ENCODE measurements around the gene PPARD. TPM values are rescaled to one million over a fixed set of nuclear protein-coding genes. Genes with fewer than 3 reads are reported as not detected.

PPARD gene
- total RNA-seq, 1 experiment from 2014 or later: 13.8 TPM

DNA sequence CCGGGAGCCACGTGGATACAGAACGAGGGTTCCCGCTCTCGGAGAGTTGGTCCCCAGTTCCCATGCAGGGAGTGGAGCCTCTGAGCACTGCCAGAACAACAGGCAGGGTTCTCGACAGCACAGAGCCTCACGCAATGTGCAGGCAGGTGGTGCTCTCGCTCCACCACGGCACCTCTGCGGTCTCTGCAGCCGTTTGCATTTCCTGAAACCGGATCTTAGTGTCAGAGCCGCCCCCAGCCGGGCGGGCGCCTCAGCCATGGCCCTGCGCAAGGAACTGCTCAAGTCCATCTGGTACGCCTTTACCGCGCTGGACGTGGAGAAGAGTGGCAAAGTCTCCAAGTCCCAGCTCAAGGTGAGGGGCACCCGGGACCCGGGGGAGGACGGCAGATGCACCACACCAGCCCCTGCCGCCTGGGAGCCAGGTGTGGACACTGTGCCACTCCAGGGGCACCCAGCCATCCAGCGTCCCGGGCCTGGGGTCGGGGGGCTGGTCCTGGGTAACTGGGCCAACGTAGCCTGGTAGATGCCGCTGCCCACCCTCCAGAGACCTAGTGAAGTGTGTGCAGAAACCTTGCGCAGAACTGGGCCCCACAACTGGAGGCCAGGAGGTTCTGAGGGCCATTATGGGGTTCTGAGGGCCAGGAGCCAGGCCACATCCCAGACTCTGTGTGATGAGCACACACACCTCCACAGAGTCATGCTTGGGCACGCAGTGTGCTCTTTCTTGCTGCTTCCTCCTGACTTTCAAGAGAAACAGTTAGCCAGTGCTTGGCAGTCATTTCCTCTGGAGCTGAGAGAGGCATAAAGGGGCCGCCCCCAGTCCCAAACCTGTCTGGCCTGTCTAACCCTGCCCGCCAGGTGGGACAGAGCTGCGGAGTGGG, 44.5 kb upstream of the PPARD start, which contains the start of gene DEF6:
DEF6 (plus strand) TSS at position 218 of the 881 bp plus-strand sequence; CDS start at position 257, 39 bp downstream.
- Histone ChIP-seq H3K4me1 (ENCODE audit: insufficient read depth, low read length, poor library complexity, severe bottlenecking) (no peaks in the 10 kb centered on the region), H3K36me3 (ENCODE audit: insufficient read depth, low read length, poor library complexity, severe bottlenecking) (peaks cover 4% of the 10 kb centered on the region), H3K9me3 (ENCODE audit: low read depth, low read length, poor library complexity, severe bottlenecking) (no peaks in the 10 kb centered on the region), H3K27me3 (replicated peaks; ENCODE audit: insufficient read depth, low read depth, low read length, poor library complexity) (no peaks in the 10 kb centered on the region), H3K27ac (ENCODE audit: low read depth, low read length, poor library complexity, severe bottlenecking) (no peak within 1 kb of the TSS), H3K4me3 (ENCODE audit: low read depth, low read length, poor library complexity, severe bottlenecking) (no peak within 1 kb of the TSS)
- peak; percentile 63 for DNase-seq (ENCODE audit: low spot score)
- TF ChIP-seq, protein P1, sequence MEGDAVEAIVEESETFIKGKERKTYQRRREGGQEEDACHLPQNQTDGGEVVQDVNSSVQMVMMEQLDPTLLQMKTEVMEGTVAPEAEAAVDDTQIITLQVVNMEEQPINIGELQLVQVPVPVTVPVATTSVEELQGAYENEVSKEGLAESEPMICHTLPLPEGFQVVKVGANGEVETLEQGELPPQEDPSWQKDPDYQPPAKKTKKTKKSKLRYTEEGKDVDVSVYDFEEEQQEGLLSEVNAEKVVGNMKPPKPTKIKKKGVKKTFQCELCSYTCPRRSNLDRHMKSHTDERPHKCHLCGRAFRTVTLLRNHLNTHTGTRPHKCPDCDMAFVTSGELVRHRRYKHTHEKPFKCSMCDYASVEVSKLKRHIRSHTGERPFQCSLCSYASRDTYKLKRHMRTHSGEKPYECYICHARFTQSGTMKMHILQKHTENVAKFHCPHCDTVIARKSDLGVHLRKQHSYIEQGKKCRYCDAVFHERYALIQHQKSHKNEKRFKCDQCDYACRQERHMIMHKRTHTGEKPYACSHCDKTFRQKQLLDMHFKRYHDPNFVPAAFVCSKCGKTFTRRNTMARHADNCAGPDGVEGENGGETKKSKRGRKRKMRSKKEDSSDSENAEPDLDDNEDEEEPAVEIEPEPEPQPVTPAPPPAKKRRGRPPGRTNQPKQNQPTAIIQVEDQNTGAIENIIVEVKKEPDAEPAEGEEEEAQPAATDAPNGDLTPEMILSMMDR (conservative IDR thresholded peaks at IDR 0.05; ENCODE audit: low read depth, low read length): peak; percentile 57
- no peak for TF ChIP-seq EZH2 (IDR thresholded peaks at IDR 0.05; ENCODE audit: borderline replicate concordance, low read depth, low read length, poor library complexity, severe bottlenecking)
- POLR2A ChIA-PET (ENCODE audit: low non-redundant PET): no interaction called here
- no TSS peak for BruUV-seq (replicated peaks)
- intact Hi-C loops (cut with micrococcal nuclease; ENCODE audit: unreplicated experiment): no loop called here
- CTCF ChIA-PET: interaction anchor here (1.5 kb wide), 1 partner anchor 152 kb away, joined by 9 read pairs; no protein-coding TSS in a partner anchor

DNA sequence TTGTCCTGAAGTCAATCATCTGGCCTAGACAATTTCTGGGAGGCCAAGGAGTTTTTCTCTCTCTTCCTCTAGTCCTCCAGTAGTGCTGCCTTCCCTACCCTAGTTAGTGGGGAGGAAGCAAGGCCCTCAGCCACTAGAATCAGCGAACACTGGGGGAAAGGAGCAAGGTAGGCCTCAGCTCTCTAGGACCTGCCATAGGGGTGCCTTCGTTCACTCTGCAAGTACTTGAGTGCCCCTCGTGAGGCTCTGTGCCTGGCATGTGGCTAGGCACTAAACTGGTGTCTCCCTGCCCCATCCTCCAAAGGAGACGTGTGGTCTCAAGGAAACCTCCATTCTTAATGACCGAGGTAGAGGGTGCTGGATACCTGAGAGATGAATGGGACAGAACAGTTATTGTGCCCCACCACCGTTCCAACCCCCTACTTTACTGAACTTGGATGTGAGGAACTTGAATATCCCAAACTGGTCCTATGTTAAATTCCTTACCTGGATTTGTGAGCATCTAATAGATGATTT, 43.7 kb upstream of the PPARD start:
- ChIA-PET CTCF (no interaction called here), POLR2A (ENCODE audit: low non-redundant PET) (no interaction called here)
- Histone ChIP-seq H3K36me3 (ENCODE audit: insufficient read depth, low read length, poor library complexity, severe bottlenecking) (peaks cover 4% of the 10 kb centered on the region), H3K9me3 (ENCODE audit: low read depth, low read length, poor library complexity, severe bottlenecking) (no peaks in the 10 kb centered on the region), H3K4me1 (ENCODE audit: insufficient read depth, low read length, poor library complexity, severe bottlenecking) (no peaks in the 10 kb centered on the region), H3K27me3 (replicated peaks; ENCODE audit: insufficient read depth, low read depth, low read length, poor library complexity) (no peaks in the 10 kb centered on the region), H3K4me3 (ENCODE audit: low read depth, low read length, poor library complexity, severe bottlenecking) (no peak overlapping the region), H3K27ac (ENCODE audit: low read depth, low read length, poor library complexity, severe bottlenecking) (no peak overlapping the region)
- no peak for DNase-seq (ENCODE audit: low spot score)
- intact Hi-C loops (cut with micrococcal nuclease; ENCODE audit: unreplicated experiment): no loop called here
- no peak for TF ChIP-seq EZH2 (IDR thresholded peaks at IDR 0.05; ENCODE audit: borderline replicate concordance, low read depth, low read length, poor library complexity, severe bottlenecking)
- TF ChIP-seq, protein P1 (conservative IDR thresholded peaks at IDR 0.05; ENCODE audit: low read depth, low read length): no peak
- BruUV-seq (replicated peaks): no TSS peak

DNA sequence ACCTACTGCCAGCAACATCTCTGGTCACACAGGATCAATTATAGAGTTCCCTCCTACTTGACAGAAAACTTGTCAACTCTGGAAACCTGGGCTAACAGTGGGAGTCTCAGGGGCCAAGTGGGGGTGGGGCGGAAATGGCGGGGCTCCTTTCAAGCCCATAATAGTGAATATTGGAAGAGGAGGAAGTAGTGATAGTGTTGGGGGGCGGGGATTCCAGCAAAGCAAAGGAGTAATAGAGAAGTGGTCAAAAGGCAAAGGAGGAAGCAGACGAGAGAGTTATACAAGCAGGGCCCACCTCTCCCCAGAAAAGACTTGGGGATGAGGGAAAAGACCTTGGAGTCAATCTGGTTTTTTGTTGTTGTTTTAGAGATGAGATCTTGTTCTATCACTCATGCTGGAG, 42.7 kb upstream of the PPARD start:
- Histone ChIP-seq H3K27ac (ENCODE audit: low read depth, low read length, poor library complexity, severe bottlenecking) (no peak overlapping the region), H3K36me3 (ENCODE audit: insufficient read depth, low read length, poor library complexity, severe bottlenecking) (peaks cover 1% of the 10 kb centered on the region), H3K4me3 (ENCODE audit: low read depth, low read length, poor library complexity, severe bottlenecking) (no peak overlapping the region), H3K9me3 (ENCODE audit: low read depth, low read length, poor library complexity, severe bottlenecking) (no peaks in the 10 kb centered on the region), H3K27me3 (replicated peaks; ENCODE audit: insufficient read depth, low read depth, low read length, poor library complexity) (no peaks in the 10 kb centered on the region), H3K4me1 (ENCODE audit: insufficient read depth, low read length, poor library complexity, severe bottlenecking) (no peaks in the 10 kb centered on the region)
- no peak for DNase-seq (ENCODE audit: low spot score)
- CTCF ChIA-PET: no interaction called here
- TF ChIP-seq, protein P1 (conservative IDR thresholded peaks at IDR 0.05; ENCODE audit: low read depth, low read length): no peak
- no peak for TF ChIP-seq EZH2 (IDR thresholded peaks at IDR 0.05; ENCODE audit: borderline replicate concordance, low read depth, low read length, poor library complexity, severe bottlenecking)
- POLR2A ChIA-PET (ENCODE audit: low non-redundant PET): no interaction called here
- intact Hi-C loops (cut with micrococcal nuclease; ENCODE audit: unreplicated experiment): no loop called here
- no TSS peak for BruUV-seq (replicated peaks)

Measured in A673 (cell line).